HG03097 (cell line): Measurements from ENCODE around the gene TRIM7.
A peak's percentile ranks its signal among the peaks of the same experiment; 100 is the strongest.
"Not testable (repeated sequence)": the region's sequence is repeated elsewhere in the genome, so short reads cannot be mapped to it uniquely, and the experiment has no call there.

Experiments used
- ATAC-seq: cut with Tn5 transposase; IDR thresholded peaks from one replicate; pipeline ENCODE4 v1.9.1; 2021; ENCODE audit not compliant: unreplicated experiment, low FRiP score

TRIM7 gene

DNA sequence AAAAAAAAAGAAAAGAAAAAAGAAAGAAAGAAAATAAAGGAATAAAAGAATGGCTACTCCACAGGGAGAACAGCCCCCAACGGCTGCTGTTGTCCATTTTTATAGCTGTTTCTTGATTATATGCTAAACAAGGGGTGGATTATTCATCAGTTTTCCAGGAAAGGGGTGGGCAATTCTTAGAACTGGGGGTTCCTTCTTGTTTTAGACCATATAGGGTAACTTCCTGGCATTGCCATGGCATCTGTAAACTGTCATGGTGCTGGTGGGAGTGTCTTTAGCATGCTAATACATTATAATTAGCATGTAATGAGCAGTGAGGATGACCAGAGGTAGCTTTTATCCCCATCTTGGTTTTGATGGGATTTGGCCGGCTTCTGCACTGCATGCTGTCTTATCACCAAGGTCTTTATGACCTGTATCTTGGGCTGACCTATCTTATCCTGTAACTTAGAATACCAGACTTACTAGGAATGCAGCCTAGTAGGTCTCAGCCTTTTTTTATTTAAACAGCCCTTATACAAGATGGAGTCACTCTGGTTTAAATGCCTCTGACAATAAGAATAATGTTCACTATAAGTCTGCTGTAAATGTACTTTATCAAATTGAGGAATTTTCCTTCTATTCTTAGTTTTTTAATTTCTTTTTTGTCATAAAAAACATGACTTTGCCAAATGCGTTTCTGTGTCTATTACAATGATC is 28.6 kb downstream of the TRIM7 start:
- no peak for ATAC-seq

DNA sequence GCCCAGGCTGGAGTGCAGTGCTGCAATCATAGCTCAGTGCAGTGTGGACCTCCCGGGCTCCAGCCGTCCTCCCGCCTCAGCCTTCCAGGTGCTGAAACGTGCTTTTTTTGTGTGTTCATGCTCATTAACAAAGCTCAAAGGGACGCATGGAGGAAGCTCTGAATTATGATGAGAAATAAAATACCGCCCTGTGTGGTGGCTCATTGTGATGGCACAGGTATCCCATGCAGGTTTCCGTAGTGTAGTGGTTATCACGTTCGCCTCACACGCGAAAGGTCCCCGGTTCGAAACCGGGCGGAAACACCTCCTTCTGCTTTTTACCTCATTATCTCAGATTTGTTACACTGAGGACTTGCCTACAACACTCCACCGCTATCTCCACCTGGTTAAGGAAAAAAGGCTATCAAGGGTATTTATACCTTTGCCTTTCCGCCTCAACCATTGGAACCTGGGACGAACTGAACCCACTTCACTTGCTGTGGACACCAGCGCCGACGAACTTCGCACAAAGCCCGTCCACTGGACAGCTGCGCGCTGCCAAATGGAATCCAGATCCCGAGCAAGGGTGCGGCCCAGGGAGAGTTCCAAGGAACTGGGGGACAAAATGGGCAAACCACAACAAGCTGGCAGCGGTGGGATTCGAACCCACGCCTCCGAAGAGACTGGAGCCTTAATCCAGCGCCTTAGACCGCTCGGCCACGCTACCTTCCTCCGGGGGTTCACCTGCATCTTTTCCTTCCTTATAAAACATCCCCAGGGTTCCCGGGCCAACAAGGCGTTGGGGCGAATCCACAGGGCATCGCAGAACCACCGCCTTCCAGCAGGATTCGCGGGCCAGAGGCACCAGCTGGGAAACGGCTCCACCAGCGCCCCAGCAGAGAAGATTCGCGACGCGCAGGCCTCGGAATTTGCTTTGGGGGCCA is 31.3 kb downstream of the TRIM7 start:
- no peak for ATAC-seq

- no peak for ATAC-seq
Measured at GRCh38 chr5:181173027-181173419, 32.0 kb downstream of the TRIM7 start.

DNA sequence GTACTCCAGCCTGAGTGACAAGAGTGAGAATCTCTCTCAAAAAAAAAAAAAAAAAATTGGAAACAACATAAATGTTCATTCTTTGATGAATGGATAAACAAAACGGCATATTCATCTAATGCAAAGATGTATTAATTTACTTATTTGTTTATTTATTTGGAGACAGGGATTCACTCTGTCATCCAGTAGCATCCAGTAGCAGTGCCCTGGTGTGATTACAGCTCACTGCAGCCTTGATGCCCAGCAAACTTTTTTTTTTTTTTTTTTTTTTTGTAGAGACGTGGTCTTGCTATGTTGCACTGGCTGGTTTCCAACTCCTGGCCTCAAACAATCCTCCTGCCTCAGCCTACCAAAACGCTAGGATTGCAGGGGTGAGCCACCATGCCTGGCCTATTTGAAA is 33.2 kb downstream of the TRIM7 start:
- no peak for ATAC-seq

DNA sequence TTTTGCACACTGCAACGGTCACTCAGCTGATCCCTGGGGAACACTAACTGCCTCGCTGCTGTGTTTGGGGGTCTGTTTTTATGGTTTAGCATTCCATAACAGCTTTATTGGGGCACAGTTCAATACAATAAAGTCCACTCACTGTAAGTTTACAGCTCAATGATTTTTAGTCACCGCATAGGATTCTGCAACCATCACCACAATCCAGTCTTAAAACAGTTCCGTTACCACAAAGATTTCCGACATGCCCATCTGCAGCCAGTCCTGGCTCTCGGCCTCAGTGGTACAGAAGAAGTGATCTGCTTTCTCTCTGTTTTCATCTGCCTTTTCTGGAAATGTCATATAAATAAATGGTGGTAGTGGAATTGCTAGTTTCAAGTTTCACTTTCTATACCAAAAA is 34.0 kb downstream of the TRIM7 start:
- ATAC-seq, result no peak

DNA sequence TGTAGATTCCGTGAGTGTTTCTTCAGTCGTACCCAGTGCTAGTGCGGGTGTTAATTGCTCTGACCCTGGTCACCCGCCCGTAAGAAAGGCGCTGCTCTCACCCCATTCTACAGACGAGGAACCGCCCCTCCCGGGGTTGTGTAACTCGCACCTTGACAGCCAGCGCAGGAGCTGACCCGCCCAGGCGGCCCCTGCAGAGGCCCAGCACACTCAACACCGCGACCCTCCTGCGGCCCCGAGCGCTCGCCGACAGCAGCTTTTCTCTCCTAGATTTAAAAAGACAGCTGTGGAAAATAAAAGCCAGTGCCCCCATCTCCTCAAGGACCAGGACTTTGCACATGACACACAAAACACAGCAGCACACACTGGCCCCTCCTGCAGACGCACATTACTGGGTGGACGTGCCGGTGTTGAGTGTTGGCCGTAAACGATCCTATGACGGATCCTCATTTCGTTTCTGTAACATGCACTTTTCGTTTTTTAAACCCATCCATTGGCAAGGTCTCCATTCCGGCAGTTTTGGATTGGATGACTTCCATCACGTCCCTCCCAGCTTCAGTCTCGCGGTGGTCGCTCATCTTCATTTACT is 34.7 kb downstream of the TRIM7 start:
- peak; percentile 6 for ATAC-seq

GRCh38 chr5:181169459-181170236 is 35.3 kb downstream of the TRIM7 start:
- ATAC-seq, result peak; percentile 39

DNA sequence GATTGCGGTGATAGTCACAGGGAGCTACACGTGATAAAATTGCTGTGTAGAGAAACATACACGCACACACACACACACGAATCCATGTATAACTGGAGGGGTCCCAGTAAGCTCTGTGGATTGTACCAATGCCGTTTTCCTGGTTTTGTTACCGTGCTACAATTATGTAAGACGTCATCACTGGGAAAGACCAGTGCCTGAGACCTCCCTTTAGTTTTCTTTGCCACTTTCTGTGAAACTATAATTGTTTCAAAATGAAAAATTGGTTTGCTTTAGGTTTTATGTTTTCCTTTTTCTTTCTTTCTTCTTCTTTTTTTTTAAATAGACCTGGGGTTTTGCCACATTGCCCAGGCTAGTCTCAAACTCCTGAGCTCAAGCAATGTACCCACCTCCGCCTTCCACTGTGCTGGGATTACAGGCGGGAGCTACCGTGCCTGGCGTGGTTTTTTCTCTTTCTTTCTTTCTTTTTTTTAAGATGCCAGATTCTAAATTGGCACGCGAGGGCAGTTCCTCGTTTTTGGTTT is 36.3 kb downstream of the TRIM7 start:
- ATAC-seq, result no peak

- ATAC-seq, result no peak
Measured at GRCh38 chr5:181167814-181168488, 37.0 kb downstream of the TRIM7 start.

GRCh38 chr5:181166812-181167733 is 37.9 kb downstream of the TRIM7 start:
- ATAC-seq, result no peak

- no peak for ATAC-seq
Measured at GRCh38 chr5:181164076-181164952, 40.7 kb downstream of the TRIM7 start.

- ATAC-seq, result no peak
Measured at GRCh38 chr5:181163487-181164075, 41.4 kb downstream of the TRIM7 start.

- ATAC-seq, result no peak
Measured at GRCh38 chr5:181161534-181162175, 43.3 kb downstream of the TRIM7 start.

- ATAC-seq, result not testable (repeated sequence)
Measured at GRCh38 chr5:181160755-181161533, 44.1 kb downstream of the TRIM7 start.

- ATAC-seq, result no peak
Measured at GRCh38 chr5:181160152-181160754, 44.7 kb downstream of the TRIM7 start.
